Activated CD4-positive, alpha-beta T cell treated with anti-CD3 and anti-CD28 coated beads, Interleukin-2, amount 10 ng/mL, durations not matched to agents 7 days and 5 days (primary cell): ENCODE results near the gene FAM107A. TPM values are rescaled to one million over a fixed set of nuclear protein-coding genes. Genes with fewer than 3 reads are reported as not detected.

Source experiments
- CTCF ChIA-PET: fragments of 350-600 bp; sonication (Branson Sonifier 250); formaldehyde crosslinking; loops from one replicate; lab custom pipeline; 2021; ENCODE audit warnings: antibody characterized with exemption; lab: Charles Lee
- POLR2A ChIA-PET: fragments of 350-600 bp; sonication (Branson Sonifier 250); formaldehyde crosslinking; loops from one replicate; lab custom pipeline; 2021; ENCODE audit warnings: antibody characterized with exemption; lab: Charles Lee
- DNase-seq: peaks from one replicate; pipeline ENCODE4 v3.0.0-alpha.2; 2020
- H3K27ac Mint-ChIP-seq: one replicate; pipeline ENCODE4 v1.8.0; 2021; ENCODE audit warnings: mild to moderate bottlenecking, moderate library complexity, mixed read lengths
- H3K27me3 Mint-ChIP-seq: one replicate; pipeline ENCODE4 v1.8.0; 2021; ENCODE audit warnings: mixed read lengths
- H3K36me3 Mint-ChIP-seq: one replicate; pipeline ENCODE4 v1.8.0; 2021; ENCODE audit warnings: low read depth, mixed read lengths
- H3K4me1 Mint-ChIP-seq: one replicate; pipeline ENCODE4 v1.8.0; 2021; ENCODE audit warnings: mixed read lengths
- H3K4me3 Mint-ChIP-seq: one replicate; pipeline ENCODE4 v1.8.0; 2021; ENCODE audit warnings: mild to moderate bottlenecking, moderate library complexity, mixed read lengths
- H3K9me3 Mint-ChIP-seq: one replicate; pipeline ENCODE4 v1.8.0; 2021; ENCODE audit warnings: mixed read lengths
- total RNA-seq, 2 experiments: library from RNA; stranded (reverse); gene quantifications; one replicate each; pipeline ENCODE4 v1.2.3, GENCODE V29; 2021

The FAM107A gene
- total RNA-seq, 2 experiments from 2014 or later = not detected

- POLR2A ChIA-PET = no interaction called here
- CTCF ChIA-PET = interaction anchor here (0.7 to 1.1 kb wide), 2 partner anchors 13 to 15 kb away, joined by 3 to 4 read pairs; no protein-coding TSS in a partner anchor
- no peak overlapping the region for H3K4me3 Mint-ChIP-seq
- DNase-seq = no peak
- no peaks in the 10 kb centered on the region for H3K9me3 Mint-ChIP-seq
- peaks cover 6% of the 10 kb centered on the region for H3K27me3 Mint-ChIP-seq
- peaks cover 4% of the 10 kb centered on the region for H3K4me1 Mint-ChIP-seq
- no peak overlapping the region for H3K27ac Mint-ChIP-seq
- H3K36me3 Mint-ChIP-seq = no peaks in the 10 kb centered on the region
These were observed 5.1 kb downstream of the FAM107A start for GRCh38 chr3:58572013-58572633.

GRCh38 chr3:58570851-58571250, 6.3 kb downstream of the FAM107A start:
- ChIA-PET POLR2A (no interaction called here), CTCF (interaction anchor here (1.1 to 3.7 kb wide), 3 partner anchors 12 to 60 kb away, joined by 4 to 19 read pairs (median 5); no protein-coding TSS in a partner anchor)
- H3K27ac Mint-ChIP-seq = no peak overlapping the region
- H3K27me3 Mint-ChIP-seq = peaks cover 6% of the 10 kb centered on the region
- no peaks in the 10 kb centered on the region for H3K36me3 Mint-ChIP-seq
- H3K9me3 Mint-ChIP-seq = no peaks in the 10 kb centered on the region
- no peak overlapping the region for H3K4me3 Mint-ChIP-seq
- H3K4me1 Mint-ChIP-seq = peaks cover 4% of the 10 kb centered on the region
- DNase-seq = no peak

DNA sequence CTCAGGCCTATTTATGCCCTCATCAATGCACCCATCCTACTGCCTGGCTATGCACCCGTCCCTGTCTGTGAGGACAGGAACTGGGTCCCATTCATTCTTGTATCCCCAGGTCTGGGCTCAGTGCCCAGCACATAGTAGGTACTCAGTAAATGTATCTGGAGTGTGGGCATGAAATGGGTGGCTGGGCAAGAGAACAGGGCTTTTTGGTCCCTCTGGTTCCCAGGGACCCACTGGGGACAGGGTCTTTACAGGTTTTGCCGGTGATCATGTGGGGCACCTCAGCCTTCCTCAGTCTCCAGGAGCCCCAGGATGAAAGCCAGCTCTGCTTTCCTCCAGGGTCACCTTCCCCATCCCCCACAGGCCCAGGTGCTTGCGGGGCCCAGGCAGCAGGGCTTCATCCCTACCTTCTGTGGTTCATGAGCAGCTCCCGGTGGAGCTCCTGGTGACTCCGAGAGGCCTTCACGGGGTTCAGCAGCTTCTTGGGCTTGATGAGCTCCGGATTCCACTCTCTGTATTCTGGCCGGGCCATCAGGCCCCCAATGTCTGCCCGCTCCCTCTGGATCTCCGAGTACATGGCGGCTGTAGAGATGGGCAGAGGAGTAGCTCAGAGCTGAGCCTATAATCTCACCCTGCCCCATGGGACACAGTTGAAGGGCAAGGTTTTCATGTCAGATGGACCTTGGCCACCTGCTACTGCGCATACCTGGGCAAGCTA, 7.7 kb downstream of the FAM107A start:
- CTCF ChIA-PET = interaction anchor here (1.0 to 3.7 kb wide), 4 partner anchors 14 to 61 kb away, joined by 3 to 19 read pairs (median 4); no protein-coding TSS in a partner anchor
- no peak overlapping the region for H3K27ac Mint-ChIP-seq
- POLR2A ChIA-PET = no interaction called here
- peaks cover 6% of the 10 kb centered on the region for H3K27me3 Mint-ChIP-seq
- no peak for DNase-seq
- peaks cover 4% of the 10 kb centered on the region for H3K4me1 Mint-ChIP-seq
- no peaks in the 10 kb centered on the region for H3K36me3 Mint-ChIP-seq
- H3K4me3 Mint-ChIP-seq = no peak overlapping the region
- H3K9me3 Mint-ChIP-seq = no peaks in the 10 kb centered on the region

- CTCF ChIA-PET = interaction anchor here (1.0 to 3.7 kb wide), 4 partner anchors 15 to 62 kb away, joined by 3 to 19 read pairs (median 4); no protein-coding TSS in a partner anchor
- no peaks in the 10 kb centered on the region for H3K9me3 Mint-ChIP-seq
These were observed 8.5 kb downstream of the FAM107A start for GRCh38 chr3:58568572-58569286.

GRCh38 chr3:58567251-58567515, 10.0 kb downstream of the FAM107A start:
- H3K9me3 Mint-ChIP-seq = no peaks in the 10 kb centered on the region
- H3K4me1 Mint-ChIP-seq = peaks cover 4% of the 10 kb centered on the region
- no peak for DNase-seq
- no peak overlapping the region for H3K4me3 Mint-ChIP-seq
- no peaks in the 10 kb centered on the region for H3K36me3 Mint-ChIP-seq
- ChIA-PET POLR2A (no interaction called here), CTCF (interaction anchor here (1.0 to 2.0 kb wide), 5 partner anchors 13 to 261 kb away, joined by 4 to 6 read pairs (median 5); partner anchors contain the start of genes HTD2 and RPP14)
- H3K27me3 Mint-ChIP-seq = peaks cover 6% of the 10 kb centered on the region
- no peak overlapping the region for H3K27ac Mint-ChIP-seq

More at GRCh38 chr3:58568572-58569286, 8.5 kb downstream of the FAM107A start:
- POLR2A ChIA-PET = no interaction called here
- Mint-ChIP-seq H3K27ac (no peak overlapping the region), H3K4me1 (peaks cover 4% of the 10 kb centered on the region), H3K27me3 (peaks cover 6% of the 10 kb centered on the region), H3K36me3 (no peaks in the 10 kb centered on the region), H3K4me3 (no peak overlapping the region)
- DNase-seq = peak; percentile 70

GRCh38 chr3:58566398-58567250, 10.6 kb downstream of the FAM107A start:
- H3K27me3 Mint-ChIP-seq = peaks cover 5% of the 10 kb centered on the region
- H3K9me3 Mint-ChIP-seq = no peaks in the 10 kb centered on the region
- POLR2A ChIA-PET = no interaction called here
- H3K4me3 Mint-ChIP-seq = no peak overlapping the region
- H3K4me1 Mint-ChIP-seq = peaks cover 4% of the 10 kb centered on the region
- no peak for DNase-seq
- H3K27ac Mint-ChIP-seq = no peak overlapping the region
- CTCF ChIA-PET = interaction anchor here (1.0 to 2.0 kb wide), 5 partner anchors 13 to 261 kb away, joined by 4 to 6 read pairs (median 5); partner anchors contain the start of genes HTD2 and RPP14
- H3K36me3 Mint-ChIP-seq = no peaks in the 10 kb centered on the region

GRCh38 chr3:58565621-58566397, 11.4 kb downstream of the FAM107A start:
- no peak overlapping the region for H3K27ac Mint-ChIP-seq
- ChIA-PET POLR2A (no interaction called here), CTCF (interaction anchor here (1.4 to 1.7 kb wide), 2 partner anchors 19 to 260 kb away, joined by 4 to 6 read pairs; partner anchors contain the start of genes HTD2 and RPP14)
- no peaks in the 10 kb centered on the region for H3K36me3 Mint-ChIP-seq
- DNase-seq = no peak
- H3K4me1 Mint-ChIP-seq = peaks cover 4% of the 10 kb centered on the region
- H3K9me3 Mint-ChIP-seq = no peaks in the 10 kb centered on the region
- no peak overlapping the region for H3K4me3 Mint-ChIP-seq
- H3K27me3 Mint-ChIP-seq = peaks cover 3% of the 10 kb centered on the region

DNA sequence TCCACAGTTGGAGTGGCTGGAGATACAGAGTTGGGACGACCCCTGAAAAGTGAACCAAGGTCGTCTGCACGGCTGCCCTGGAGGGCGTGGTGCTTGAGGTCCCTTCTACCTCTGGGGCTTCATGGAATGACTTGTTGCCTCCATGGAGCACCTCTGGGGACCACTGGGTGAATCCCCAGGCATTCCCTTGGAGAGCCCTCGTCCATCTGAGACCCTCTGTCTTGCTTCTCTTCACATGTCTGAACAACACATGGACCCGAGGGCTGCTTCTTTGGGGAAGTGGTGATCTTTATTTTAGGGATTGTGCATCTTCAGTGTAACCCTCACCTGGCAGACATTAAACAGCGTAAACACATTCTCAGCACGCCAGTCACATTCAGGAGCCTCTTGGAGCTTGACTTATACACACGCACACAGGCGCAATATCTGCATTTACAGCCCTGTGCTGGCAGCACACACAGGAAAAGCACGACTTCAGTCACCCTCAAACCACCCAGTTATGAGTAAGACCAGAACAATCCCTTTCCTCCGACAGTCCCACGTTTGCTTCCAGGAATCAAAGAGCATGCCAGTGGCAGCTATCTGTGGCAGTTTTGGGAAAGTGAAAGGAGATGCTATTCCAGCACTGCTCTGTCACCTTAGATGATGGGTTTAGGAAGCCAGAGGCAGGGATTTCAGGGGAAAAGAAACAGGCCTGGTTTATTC, 12.6 kb downstream of the FAM107A start:
- DNase-seq = no peak
- Mint-ChIP-seq H3K4me3 (no peak overlapping the region), H3K27me3 (no peaks in the 10 kb centered on the region), H3K4me1 (peaks cover 4% of the 10 kb centered on the region), H3K27ac (no peak overlapping the region), H3K36me3 (no peaks in the 10 kb centered on the region), H3K9me3 (no peaks in the 10 kb centered on the region)
- ChIA-PET CTCF (no interaction called here), POLR2A (no interaction called here)

GRCh38 chr3:58564054-58564453, 13.1 kb downstream of the FAM107A start:
- POLR2A ChIA-PET = no interaction called here
- no peak for DNase-seq
- no peaks in the 10 kb centered on the region for H3K27me3 Mint-ChIP-seq
- CTCF ChIA-PET = no interaction called here
- no peak overlapping the region for H3K4me3 Mint-ChIP-seq
- H3K9me3 Mint-ChIP-seq = no peaks in the 10 kb centered on the region
- no peaks in the 10 kb centered on the region for H3K36me3 Mint-ChIP-seq
- H3K4me1 Mint-ChIP-seq = peaks cover 4% of the 10 kb centered on the region
- H3K27ac Mint-ChIP-seq = no peak overlapping the region

DNA sequence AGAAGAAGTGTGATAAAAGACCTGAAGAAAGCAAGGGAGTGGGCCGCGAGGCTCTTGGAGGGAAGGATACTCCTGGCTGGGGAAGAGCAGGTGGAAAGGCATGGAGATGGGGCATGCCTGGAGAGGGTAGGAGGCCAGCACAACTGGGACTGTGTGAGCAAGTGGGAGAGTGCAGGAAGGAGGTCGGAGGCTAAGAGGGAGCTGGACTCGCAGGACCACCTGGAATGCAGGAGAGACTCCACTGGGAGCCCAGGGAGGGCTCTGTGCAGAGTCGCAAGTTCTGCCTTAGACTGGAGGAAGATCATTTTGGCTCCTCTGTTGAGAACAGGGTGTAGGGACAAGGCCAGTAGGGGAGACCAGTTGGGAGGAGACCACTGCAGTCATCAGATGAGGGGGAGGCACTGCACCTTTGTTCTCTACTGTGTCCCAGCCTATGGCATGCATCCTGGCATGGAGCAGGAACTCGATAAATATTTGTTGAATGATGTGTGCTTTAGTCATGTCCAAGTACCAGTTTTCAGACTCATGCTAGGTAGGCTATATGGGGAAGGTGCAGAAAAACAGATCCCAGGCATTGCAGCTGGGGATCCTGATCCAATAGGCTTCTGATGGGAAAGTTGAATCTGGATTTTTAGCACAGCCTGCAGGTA, 13.7 kb downstream of the FAM107A start:
- POLR2A ChIA-PET = no interaction called here

GRCh38 chr3:58562498-58562897, 14.7 kb downstream of the FAM107A start:
- no peaks in the 10 kb centered on the region for H3K27me3 Mint-ChIP-seq
- H3K4me3 Mint-ChIP-seq = no peak overlapping the region
- no peaks in the 10 kb centered on the region for H3K36me3 Mint-ChIP-seq
- CTCF ChIA-PET = no interaction called here
- no peak for DNase-seq
- no peak overlapping the region for H3K27ac Mint-ChIP-seq
- POLR2A ChIA-PET = no interaction called here
- H3K9me3 Mint-ChIP-seq = no peaks in the 10 kb centered on the region
- no peaks in the 10 kb centered on the region for H3K4me1 Mint-ChIP-seq

More for the DNA sequence above, 13.7 kb downstream of the FAM107A start:
- H3K4me1 Mint-ChIP-seq = no peaks in the 10 kb centered on the region
- CTCF ChIA-PET = no interaction called here
- no peaks in the 10 kb centered on the region for H3K9me3 Mint-ChIP-seq
- no peak for DNase-seq
- no peaks in the 10 kb centered on the region for H3K36me3 Mint-ChIP-seq
- no peak overlapping the region for H3K4me3 Mint-ChIP-seq
- H3K27me3 Mint-ChIP-seq = no peaks in the 10 kb centered on the region
- H3K27ac Mint-ChIP-seq = no peak overlapping the region
